ENCODE data around the gene OGN.

DNA sequence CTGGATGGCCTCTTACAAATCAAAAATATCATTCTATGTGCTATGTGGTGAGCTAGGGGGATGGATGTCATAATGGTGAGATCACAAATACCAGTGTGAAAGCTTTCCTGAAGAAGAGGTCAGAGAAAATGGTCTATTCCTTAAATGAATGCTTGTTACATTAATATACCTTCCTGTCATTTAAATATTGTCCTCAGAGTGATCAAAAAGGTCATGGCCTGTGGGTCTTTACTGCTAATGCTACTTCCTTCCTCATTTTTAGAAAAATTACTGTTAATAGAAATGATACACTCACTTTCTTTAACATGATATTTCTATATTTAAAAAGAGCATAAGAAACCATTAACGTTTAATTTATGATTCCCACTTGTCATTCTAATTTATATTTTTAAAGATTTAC is 10.2 kb upstream of the OGN start:
- TF ChIP-seq, protein P1, sequence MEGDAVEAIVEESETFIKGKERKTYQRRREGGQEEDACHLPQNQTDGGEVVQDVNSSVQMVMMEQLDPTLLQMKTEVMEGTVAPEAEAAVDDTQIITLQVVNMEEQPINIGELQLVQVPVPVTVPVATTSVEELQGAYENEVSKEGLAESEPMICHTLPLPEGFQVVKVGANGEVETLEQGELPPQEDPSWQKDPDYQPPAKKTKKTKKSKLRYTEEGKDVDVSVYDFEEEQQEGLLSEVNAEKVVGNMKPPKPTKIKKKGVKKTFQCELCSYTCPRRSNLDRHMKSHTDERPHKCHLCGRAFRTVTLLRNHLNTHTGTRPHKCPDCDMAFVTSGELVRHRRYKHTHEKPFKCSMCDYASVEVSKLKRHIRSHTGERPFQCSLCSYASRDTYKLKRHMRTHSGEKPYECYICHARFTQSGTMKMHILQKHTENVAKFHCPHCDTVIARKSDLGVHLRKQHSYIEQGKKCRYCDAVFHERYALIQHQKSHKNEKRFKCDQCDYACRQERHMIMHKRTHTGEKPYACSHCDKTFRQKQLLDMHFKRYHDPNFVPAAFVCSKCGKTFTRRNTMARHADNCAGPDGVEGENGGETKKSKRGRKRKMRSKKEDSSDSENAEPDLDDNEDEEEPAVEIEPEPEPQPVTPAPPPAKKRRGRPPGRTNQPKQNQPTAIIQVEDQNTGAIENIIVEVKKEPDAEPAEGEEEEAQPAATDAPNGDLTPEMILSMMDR (IDR thresholded peaks at IDR 0.05) = no peak
- no peak for TF ChIP-seq EP300 (IDR thresholded peaks at IDR 0.05)
- TF ChIP-seq POLR2A (IDR thresholded peaks at IDR 0.05) = no peak
